H9 (cell line): ENCODE results near the gene GSN. TPM values are rescaled to one million over a fixed set of nuclear protein-coding genes. Genes with fewer than 3 reads are reported as not detected.

Experiments used
- DNase-seq: peaks from one replicate; pipeline ENCODE4 v3.0.0-alpha.2; 2017
- H2AFZ ChIP-seq: one replicate; pipeline ENCODE4 v1.6.1; 2013; ENCODE audit warnings: mild to moderate bottlenecking, low read length, control low read depth, moderate library complexity
- H2AK5ac ChIP-seq: 2 replicates; pipeline ENCODE4 v1.6.1; 2013; ENCODE audit warnings: low read length, control low read depth, mixed read lengths; ENCODE audit not compliant: insufficient read length
- H2BK120ac ChIP-seq: one replicate; pipeline ENCODE4 v1.6.1; 2013; ENCODE audit warnings: low read depth, mild to moderate bottlenecking, low read length, control low read depth, inconsistent platforms; ENCODE audit not compliant: poor library complexity, severe bottlenecking
- H2BK12ac ChIP-seq: 2 replicates; pipeline ENCODE4 v1.6.1; 2013; ENCODE audit warnings: low read length, control low read depth, mixed read lengths, low read depth; ENCODE audit not compliant: insufficient read length
- H2BK15ac ChIP-seq: 2 replicates; pipeline ENCODE4 v1.6.1; 2013; ENCODE audit warnings: low read depth, low read length, control low read depth
- H2BK20ac ChIP-seq: one replicate; pipeline ENCODE4 v1.6.1; 2013; ENCODE audit warnings: low read depth, mild to moderate bottlenecking, low read length, control low read depth, inconsistent platforms; ENCODE audit not compliant: poor library complexity, severe bottlenecking
- H2BK5ac ChIP-seq: 2 replicates; pipeline ENCODE4 v1.6.1; 2013; ENCODE audit warnings: low read length, control low read depth, mixed read lengths; ENCODE audit not compliant: insufficient read length
- H3K14ac ChIP-seq: 2 replicates; pipeline ENCODE4 v1.6.1; 2013; ENCODE audit warnings: low read length, control low read depth; ENCODE audit not compliant: insufficient read depth
- H3K18ac ChIP-seq: 2 replicates; pipeline ENCODE4 v1.6.1; 2013; ENCODE audit warnings: low read depth, mild to moderate bottlenecking, mixed read lengths, low read length, control low read depth; ENCODE audit not compliant: insufficient read length
- H3K23ac ChIP-seq: 2 replicates; pipeline ENCODE4 v1.6.1; 2013; ENCODE audit warnings: low read length, control low read depth, mixed read lengths, low read depth; ENCODE audit not compliant: insufficient read length
- H3K23me2 ChIP-seq: 2 replicates; pipeline ENCODE4 v1.6.1; 2013; ENCODE audit warnings: low read depth, mild to moderate bottlenecking, mixed read lengths, low read length, control low read depth; ENCODE audit not compliant: insufficient read length, poor library complexity, severe bottlenecking
- H3K27ac ChIP-seq: 2 replicates; pipeline ENCODE4 v1.5.1; 2013; ENCODE audit warnings: low read length, control low read depth, mixed read lengths, low read depth; ENCODE audit not compliant: insufficient read length
- H3K27me3 ChIP-seq: 2 replicates; pipeline ENCODE4 v1.6.1; 2013; ENCODE audit warnings: low read length, control low read depth, inconsistent platforms; ENCODE audit not compliant: insufficient read depth
- H3K4ac ChIP-seq: 2 replicates; pipeline ENCODE4 v1.6.1; 2013; ENCODE audit warnings: low read depth, mild to moderate bottlenecking, control low read depth, inconsistent platforms, low read length, moderate library complexity
- H3K4me1 ChIP-seq: 2 replicates; pipeline ENCODE4 v1.6.1; 2013; ENCODE audit warnings: low read length, control low read depth, inconsistent platforms; ENCODE audit not compliant: insufficient read depth
- H3K4me2 ChIP-seq: 2 replicates; pipeline ENCODE4 v1.6.1; 2013; ENCODE audit warnings: low read length, control low read depth, mixed read lengths; ENCODE audit not compliant: insufficient read length, insufficient read depth
- H3K56ac ChIP-seq: 2 replicates; pipeline ENCODE4 v1.6.1; 2013; ENCODE audit warnings: low read depth, mild to moderate bottlenecking, mixed read lengths, low read length, control low read depth; ENCODE audit not compliant: insufficient read length
- H3K79me1 ChIP-seq: 2 replicates; pipeline ENCODE4 v1.6.1; 2013; ENCODE audit warnings: low read depth, mild to moderate bottlenecking, moderate library complexity, low read length, control low read depth, inconsistent platforms; ENCODE audit not compliant: insufficient read depth, poor library complexity, severe bottlenecking
- H3K79me2 ChIP-seq: 2 replicates; pipeline ENCODE4 v1.6.1; 2013; ENCODE audit warnings: low read length, control low read depth, inconsistent platforms; ENCODE audit not compliant: insufficient read depth
- H3K9ac ChIP-seq: 2 replicates; pipeline ENCODE4 v1.6.1; 2013; ENCODE audit warnings: low read length, control low read depth, mixed read lengths; ENCODE audit not compliant: insufficient read length; ENCODE audit errors: extremely low read depth
- H3K9me3 ChIP-seq: one replicate; pipeline ENCODE4 v1.6.1; 2013; ENCODE audit warnings: low read depth, low read length, inconsistent platforms; ENCODE audit not compliant: control insufficient read depth
- H3T11ph ChIP-seq: one replicate; pipeline ENCODE4 v1.6.1; 2013; ENCODE audit warnings: mild to moderate bottlenecking, low read length, control low read depth, inconsistent platforms
- H4K20me1 ChIP-seq: one replicate; pipeline ENCODE4 v1.6.1; 2013; ENCODE audit not compliant: control insufficient read depth, insufficient read length, insufficient read depth
- H4K5ac ChIP-seq: 2 replicates; pipeline ENCODE4 v1.6.1; 2013; ENCODE audit warnings: low read depth, mild to moderate bottlenecking, mixed read lengths, low read length, control low read depth; ENCODE audit not compliant: insufficient read length
- H4K8ac ChIP-seq: replicated peaks from 2 replicates; pipeline ENCODE4 v1.6.1; 2013; ENCODE audit warnings: low read length, control low read depth, mixed read lengths, low read depth; ENCODE audit not compliant: insufficient read length
- H4K91ac ChIP-seq: 2 replicates; pipeline ENCODE4 v1.6.1; 2013; ENCODE audit warnings: low read depth, mild to moderate bottlenecking, moderate library complexity, mixed read lengths, low read length, control low read depth; ENCODE audit not compliant: insufficient read length
- H3K27ac Mint-ChIP-seq, 3 experiments: 2 replicates in 2 of 3; 3 replicates in 1 of 3; pipeline ENCODE4 v1.8.0; 2020 to 2021; ENCODE audit warnings: mixed read lengths in 3 of 3, mild to moderate bottlenecking in 1 of 3, moderate library complexity in 1 of 3
- H3K27me3 Mint-ChIP-seq: 2 replicates; pipeline ENCODE4 v1.8.0; 2021; ENCODE audit warnings: low read depth, mild to moderate bottlenecking, moderate library complexity, mixed read lengths
- H3K36me3 Mint-ChIP-seq, 3 experiments: 2 replicates in 2 of 3; 3 replicates in 1 of 3; pipeline ENCODE4 v1.8.0; 2020 to 2021; ENCODE audit warnings: low read depth in 3 of 3, mixed read lengths in 3 of 3; ENCODE audit not compliant: insufficient read depth in 1 of 3
- H3K4me1 Mint-ChIP-seq, 2 experiments: 2 replicates each; pipeline ENCODE4 v1.8.0; 2020; ENCODE audit warnings: mixed read lengths in 2 of 2
- H3K4me3 Mint-ChIP-seq, 2 experiments: 2 replicates in 1 of 2; 3 replicates in 1 of 2; pipeline ENCODE4 v1.8.0; 2020 to 2021; ENCODE audit warnings: mild to moderate bottlenecking in 2 of 2, mixed read lengths in 2 of 2, moderate library complexity in 1 of 2
- H3K9me3 Mint-ChIP-seq, 2 experiments: 2 replicates in 1 of 2; 3 replicates in 1 of 2; pipeline ENCODE4 v1.8.0; 2020; ENCODE audit warnings: mild to moderate bottlenecking in 2 of 2, mixed read lengths in 2 of 2, moderate library complexity in 1 of 2
- WGBS: extraction: QIAGEN DNeasy Blood & Tissue Kit; methylation state at CpG from one replicate; pipeline ENCODE4 v1.1.7; 2013; ENCODE audit warnings: missing lambda C conversion rate, low lambda C conversion rate, mixed read lengths; ENCODE audit not compliant: insufficient read length; ENCODE audit errors: extremely low coverage; 5-methylcytosine and 5-hydroxymethylcytosine counted together
- total RNA-seq: library from RNA; stranded (reverse); gene quantifications from 2 replicates; pipeline ENCODE4 v1.2.1, GENCODE V29; 2021
- TF ChIP-seq, protein P1 (sequence below): fragments of 200-600 bp; sonication (generic); conservative IDR thresholded peaks from 3 replicates; pipeline ENCODE4 v1.8.0; 2021; ENCODE audit warnings: antibody characterized with exemption, mild to moderate bottlenecking

Gene GSN
- total RNA-seq, 1 experiment from 2014 or later: 14.9 TPM

DNA sequence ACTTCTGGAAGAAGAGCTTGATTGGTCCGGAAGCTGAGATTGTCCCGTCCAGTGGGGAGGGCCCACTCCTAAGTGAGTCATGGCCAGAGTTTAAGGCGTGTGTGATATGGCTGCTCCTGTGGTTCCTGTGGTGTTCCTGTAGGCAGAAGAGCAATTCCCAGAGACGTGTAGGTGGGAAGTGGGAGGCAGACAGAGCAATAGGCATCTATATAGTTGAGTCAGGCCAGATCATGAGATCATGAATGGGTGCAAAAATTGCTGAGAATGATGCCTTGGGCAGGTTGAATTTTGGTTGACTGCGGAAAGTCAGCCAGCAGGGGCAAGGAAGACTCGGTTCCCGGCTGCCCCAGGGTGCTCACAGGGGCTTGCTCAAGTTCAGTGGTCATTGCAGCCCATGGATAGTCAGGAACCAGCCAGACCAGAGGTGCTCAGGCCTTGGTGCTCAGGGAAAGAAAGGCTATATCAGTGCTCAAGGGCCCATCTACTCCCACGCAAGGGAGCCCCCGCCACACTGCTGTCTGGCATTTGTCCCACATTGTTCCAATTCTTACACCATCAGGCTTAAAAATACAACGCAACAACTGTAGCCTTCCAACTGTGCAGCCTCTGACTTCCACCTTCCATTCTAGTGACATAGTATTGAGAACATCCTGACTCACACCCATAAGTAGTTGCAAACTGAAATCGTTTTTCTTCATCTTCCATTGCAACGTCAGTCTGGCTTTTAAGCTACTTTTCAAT lies 21.0 kb upstream of the GSN start:
- Histone ChIP-seq H4K5ac (no peak overlapping the region), H3K4me2 (no peak overlapping the region), H2BK12ac (no peak overlapping the region), H3K23me2 (no peaks in the 10 kb centered on the region), H2BK5ac (no peak overlapping the region), H3K14ac (no peak overlapping the region), H2BK120ac (no peak overlapping the region), H3K23ac (no peak overlapping the region), H3K9me3 (no peaks in the 10 kb centered on the region), H3K79me1 (no peaks in the 10 kb centered on the region), H3T11ph (no peak overlapping the region), H3K4ac (no peak overlapping the region), H2BK15ac (no peak overlapping the region), H3K79me2 (no peaks in the 10 kb centered on the region), H2AK5ac (no peak overlapping the region), H2BK20ac (no peak overlapping the region), H3K9ac (no peak overlapping the region), H4K20me1 (no peaks in the 10 kb centered on the region), H4K91ac (no peak overlapping the region), H3K4me1 (no peaks in the 10 kb centered on the region), H3K18ac (no peak overlapping the region), H3K27me3 (no peaks in the 10 kb centered on the region), H3K56ac (no peak overlapping the region), H3K27ac (no peak overlapping the region), H2AFZ (no peak overlapping the region), H4K8ac (no peak overlapping the region)
- Mint-ChIP-seq H3K4me3 (no peak overlapping the region), H3K27me3 (peaks cover 48% of the 10 kb centered on the region), H3K27ac (no peak overlapping the region), H3K4me1 (no peaks in the 10 kb centered on the region), H3K9me3 (peaks cover 11 to 13% of the 10 kb centered on the region in 2 experiments; a peak in 4 of 5 replicates), H3K36me3 (peaks cover 0 to 5% (median 0%) of the 10 kb centered on the region in 3 experiments; a peak in 2 of 7 replicates)
- no CpG with 5 or more reads among the region's 12 CpGs for WGBS
- DNase-seq: no peak
- TF ChIP-seq, protein P1, sequence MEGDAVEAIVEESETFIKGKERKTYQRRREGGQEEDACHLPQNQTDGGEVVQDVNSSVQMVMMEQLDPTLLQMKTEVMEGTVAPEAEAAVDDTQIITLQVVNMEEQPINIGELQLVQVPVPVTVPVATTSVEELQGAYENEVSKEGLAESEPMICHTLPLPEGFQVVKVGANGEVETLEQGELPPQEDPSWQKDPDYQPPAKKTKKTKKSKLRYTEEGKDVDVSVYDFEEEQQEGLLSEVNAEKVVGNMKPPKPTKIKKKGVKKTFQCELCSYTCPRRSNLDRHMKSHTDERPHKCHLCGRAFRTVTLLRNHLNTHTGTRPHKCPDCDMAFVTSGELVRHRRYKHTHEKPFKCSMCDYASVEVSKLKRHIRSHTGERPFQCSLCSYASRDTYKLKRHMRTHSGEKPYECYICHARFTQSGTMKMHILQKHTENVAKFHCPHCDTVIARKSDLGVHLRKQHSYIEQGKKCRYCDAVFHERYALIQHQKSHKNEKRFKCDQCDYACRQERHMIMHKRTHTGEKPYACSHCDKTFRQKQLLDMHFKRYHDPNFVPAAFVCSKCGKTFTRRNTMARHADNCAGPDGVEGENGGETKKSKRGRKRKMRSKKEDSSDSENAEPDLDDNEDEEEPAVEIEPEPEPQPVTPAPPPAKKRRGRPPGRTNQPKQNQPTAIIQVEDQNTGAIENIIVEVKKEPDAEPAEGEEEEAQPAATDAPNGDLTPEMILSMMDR: no peak
